Ishikawa (cell line): ENCODE data around the gene ENTREP3.

ENCODE experiments used
- CEBPB ChIP-seq: IDR thresholded peaks from 2 replicates; pipeline ENCODE4 v1.6.1; 2012
- CREB1 ChIP-seq: IDR thresholded peaks from 2 replicates; pipeline ENCODE4 v1.6.1; 2012; ENCODE audit warnings: low read depth
- EGR1 ChIP-seq: IDR thresholded peaks from 2 replicates; pipeline ENCODE4 v1.6.1; 2012
- EP300 ChIP-seq: IDR thresholded peaks from 2 replicates; pipeline ENCODE4 v1.6.1; 2012; ENCODE audit warnings: borderline replicate concordance
- FOXM1 ChIP-seq: IDR thresholded peaks from 2 replicates; pipeline ENCODE4 v1.6.1; 2012; ENCODE audit warnings: low read depth, borderline replicate concordance
- MAX ChIP-seq: IDR thresholded peaks from 2 replicates; pipeline ENCODE4 v1.6.1; 2012
- NFIC ChIP-seq: IDR thresholded peaks from 2 replicates; pipeline ENCODE4 v1.6.1; 2012
- RAD21 ChIP-seq: IDR thresholded peaks from 2 replicates; pipeline ENCODE4 v1.6.1; 2012; ENCODE audit warnings: low read depth
- REST ChIP-seq: IDR thresholded peaks from 2 replicates; pipeline ENCODE4 v1.6.1; 2012; ENCODE audit warnings: low read depth, mild to moderate bottlenecking
- TAF1 ChIP-seq: IDR thresholded peaks from 2 replicates; pipeline ENCODE4 v1.6.1; 2012; ENCODE audit warnings: low read depth, mild to moderate bottlenecking
- TCF12 ChIP-seq: IDR thresholded peaks from 2 replicates; pipeline ENCODE4 v1.6.1; 2012; ENCODE audit warnings: low read depth
- TEAD4 ChIP-seq: IDR thresholded peaks from 2 replicates; pipeline ENCODE4 v1.6.1; 2012
- USF1 ChIP-seq: IDR thresholded peaks from 2 replicates; pipeline ENCODE4 v1.6.1; 2012
- YY1 ChIP-seq: IDR thresholded peaks from 2 replicates; pipeline ENCODE4 v1.6.1; 2012; ENCODE audit warnings: low read depth
- ZBTB7A ChIP-seq: IDR thresholded peaks from 2 replicates; pipeline ENCODE4 v1.6.1; 2012; ENCODE audit warnings: low read depth

ENTREP3 gene

GRCh38 chr1:155285631-155286044 lies 30.4 kb upstream of the ENTREP3 start:
- TF ChIP-seq CREB1 (no peak), YY1 (no peak), USF1 (no peak), TAF1 (no peak), EP300 (no peak), ZBTB7A (no peak), RAD21 (no peak), NFIC (no peak), EGR1 (no peak), TEAD4 (no peak), CEBPB (no peak), REST (no peak), TCF12 (no peak), FOXM1 (no peak), MAX (no peak)

GRCh38 chr1:155285063-155285462 lies 29.8 kb upstream of the ENTREP3 start:
- TF ChIP-seq CREB1 (no peak), YY1 (no peak), MAX (no peak), NFIC (no peak), TEAD4 (no peak), EGR1 (no peak), EP300 (no peak), TCF12 (no peak), FOXM1 (no peak), ZBTB7A (no peak), RAD21 (no peak), TAF1 (no peak), USF1 (no peak), CEBPB (no peak), REST (no peak)

GRCh38 chr1:155284476-155284875 lies 29.2 kb upstream of the ENTREP3 start:
- TF ChIP-seq FOXM1, result no peak
- TF ChIP-seq ZBTB7A, result no peak
- TF ChIP-seq EGR1, result no peak
- no peak for TF ChIP-seq TCF12
- TF ChIP-seq USF1, result no peak
- TF ChIP-seq TEAD4, result no peak
- TF ChIP-seq RAD21, result no peak
- TF ChIP-seq TAF1, result no peak
- TF ChIP-seq YY1, result no peak
- TF ChIP-seq EP300, result no peak
- no peak for TF ChIP-seq MAX
- no peak for TF ChIP-seq REST
- no peak for TF ChIP-seq NFIC
- no peak for TF ChIP-seq CREB1
- no peak for TF ChIP-seq CEBPB

- TF ChIP-seq ZBTB7A (no peak), RAD21 (no peak), FOXM1 (no peak), NFIC (no peak), CEBPB (no peak), TCF12 (no peak)
Observed at GRCh38 chr1:155282488-155283091, 27.3 kb upstream of the ENTREP3 start.
